ENCODE measurements around the gene TRERF1.

- TF ChIP-seq POLR2A (IDR thresholded peaks at IDR 0.05) (no peak), CTCF (IDR thresholded peaks at IDR 0.05) (no peak)
These were observed 97.0 kb downstream of the TRERF1 start for GRCh38 chr6:42354702-42355101.
